ENCODE measurements around the gene GLIS1. TPM values are rescaled to one million over a fixed set of nuclear protein-coding genes. Genes with fewer than 3 reads are reported as not detected.

Gene GLIS1
- total and polyA plus RNA-seq, 2 donors (not counting 3 experiments of a cell fraction or from before 2014, with no cell fraction given), result not detected

DNA sequence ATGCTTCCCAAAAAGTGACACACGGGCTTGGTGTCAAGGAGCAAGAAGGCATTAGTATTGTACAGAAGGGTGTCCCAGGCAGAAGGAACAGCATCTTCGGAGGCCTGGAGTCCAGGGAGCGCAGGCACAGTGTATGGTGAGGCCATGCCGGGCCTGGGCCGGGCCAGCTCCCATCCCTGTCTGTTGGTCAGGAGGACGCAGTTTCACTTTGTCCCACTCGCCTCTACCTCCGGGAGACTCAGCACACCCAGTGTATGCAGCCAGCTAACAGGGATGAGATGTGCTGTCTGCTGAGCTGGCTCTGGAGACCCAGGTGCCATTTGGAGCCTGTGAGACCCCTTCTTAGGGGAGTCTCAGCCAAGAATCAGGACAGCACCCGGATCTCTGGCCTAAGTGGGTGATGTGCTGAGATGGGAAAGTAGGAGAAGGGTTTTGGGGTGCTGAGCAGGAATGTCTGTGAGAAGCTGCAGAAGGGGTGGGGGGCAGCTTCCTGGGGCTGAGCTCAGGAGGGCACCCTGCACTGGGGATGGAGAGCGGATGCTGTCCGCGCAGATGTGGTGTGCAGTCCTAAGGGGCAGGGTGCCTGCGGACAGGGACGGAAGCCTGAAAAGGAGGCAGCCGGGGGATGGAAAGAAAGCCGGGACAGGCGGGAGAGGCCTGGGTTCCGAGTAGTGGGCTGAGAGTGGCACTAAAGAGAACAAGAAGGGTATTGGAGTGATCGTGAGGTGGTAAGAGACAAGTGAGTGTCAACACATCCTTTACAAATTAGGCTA is 254.1 kb downstream of the GLIS1 start:
- H3K4me1 ChIP-seq (ENCODE audit: control insufficient read depth, extremely low read depth, insufficient read depth, low read length), result no peaks in the 10 kb centered on the region
- H3K36me3 ChIP-seq (ENCODE audit: control insufficient read depth in 2 of 2, extremely low read depth in 1 of 2, insufficient read depth in 2 of 2, low read length in 2 of 2), result no peaks in the 10 kb centered on the region
- H3K9ac ChIP-seq (replicated peaks; ENCODE audit: extremely low read depth, insufficient read depth, low read length), result no peak overlapping the region
- no peak overlapping the region for H2AFZ ChIP-seq (ENCODE audit: low read depth, low read length)
- TF ChIP-seq MAX (IDR thresholded peaks at IDR 0.05; ENCODE audit: insufficient read depth, insufficient read length) (no peak), GATA2 (IDR thresholded peaks at IDR 0.05; ENCODE audit: insufficient read depth, insufficient read length, low read depth, low read length) (no peak), MYC (IDR thresholded peaks at IDR 0.05; ENCODE audit: low read depth, low read length) (no peak), JUN (IDR thresholded peaks at IDR 0.05; ENCODE audit: borderline replicate concordance, insufficient read depth, insufficient read length, low read depth) (no peak), POLR2A (IDR thresholded peaks at IDR 0.05; ENCODE audit: low read depth, low read length) (no peak), FOS (IDR thresholded peaks at IDR 0.05; ENCODE audit: borderline replicate concordance, insufficient read depth, low read length) (no peak), EZH2 (IDR thresholded peaks at IDR 0.05; ENCODE audit: borderline replicate concordance, low read depth, low read length, severe bottlenecking) (no peak), POLR2AphosphoS5 (IDR thresholded peaks at IDR 0.05; ENCODE audit: insufficient read depth, low read depth, low read length) (no peak)
- TF ChIP-seq, protein P1, sequence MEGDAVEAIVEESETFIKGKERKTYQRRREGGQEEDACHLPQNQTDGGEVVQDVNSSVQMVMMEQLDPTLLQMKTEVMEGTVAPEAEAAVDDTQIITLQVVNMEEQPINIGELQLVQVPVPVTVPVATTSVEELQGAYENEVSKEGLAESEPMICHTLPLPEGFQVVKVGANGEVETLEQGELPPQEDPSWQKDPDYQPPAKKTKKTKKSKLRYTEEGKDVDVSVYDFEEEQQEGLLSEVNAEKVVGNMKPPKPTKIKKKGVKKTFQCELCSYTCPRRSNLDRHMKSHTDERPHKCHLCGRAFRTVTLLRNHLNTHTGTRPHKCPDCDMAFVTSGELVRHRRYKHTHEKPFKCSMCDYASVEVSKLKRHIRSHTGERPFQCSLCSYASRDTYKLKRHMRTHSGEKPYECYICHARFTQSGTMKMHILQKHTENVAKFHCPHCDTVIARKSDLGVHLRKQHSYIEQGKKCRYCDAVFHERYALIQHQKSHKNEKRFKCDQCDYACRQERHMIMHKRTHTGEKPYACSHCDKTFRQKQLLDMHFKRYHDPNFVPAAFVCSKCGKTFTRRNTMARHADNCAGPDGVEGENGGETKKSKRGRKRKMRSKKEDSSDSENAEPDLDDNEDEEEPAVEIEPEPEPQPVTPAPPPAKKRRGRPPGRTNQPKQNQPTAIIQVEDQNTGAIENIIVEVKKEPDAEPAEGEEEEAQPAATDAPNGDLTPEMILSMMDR (IDR thresholded peaks at IDR 0.05; ENCODE audit: extremely low read depth in 1 of 2, insufficient read depth in 1 of 2, low read depth in 1 of 2, low read length in 2 of 2), result no peak
- DNase-seq (ENCODE audit: low read depth, low spot score) (no peak), FAIRE-seq (no peak)
- H3K27me3 ChIP-seq (ENCODE audit: control insufficient read depth in 2 of 2, insufficient read depth in 2 of 2, low read length in 2 of 2), result peaks cover 3 to 8% of the 10 kb centered on the region in 2 experiments
- ChIA-PET CTCF (interaction anchor here (0.7 to 4.7 kb wide), 10 partner anchors 12 to 1325 kb away, joined by 3 to 50 read pairs (median 4); no protein-coding TSS in a partner anchor), POLR2A (no interaction called here)
- no peak overlapping the region for H3K27ac ChIP-seq (ENCODE audit: insufficient read depth, low read depth, low read length)
- H3K9me3 ChIP-seq (replicated peaks; ENCODE audit: control insufficient read depth, insufficient read depth, low read length), result no peaks in the 10 kb centered on the region
- dilution Hi-C loops (cut with MboI; ENCODE audit: extremely low pct_ligation_motif_present, low sequenced_read_pairs) (no loop called here), intact Hi-C loops (cut with micrococcal nuclease) (loop anchor here (1.0 to 5.0 kb wide), 5 partner anchors 204 to 1325 kb away; no protein-coding TSS in a partner anchor)
- H3K9me1 ChIP-seq (replicated peaks; ENCODE audit: control insufficient read depth, extremely low read depth, insufficient read depth, low read length), result no peaks in the 10 kb centered on the region
- H4K20me1 ChIP-seq (replicated peaks; ENCODE audit: control insufficient read depth, extremely low read depth, insufficient read depth, low read length), result no peaks in the 10 kb centered on the region
- H3K79me2 ChIP-seq (ENCODE audit: control insufficient read depth, insufficient read depth, low read length), result no peaks in the 10 kb centered on the region
- no TSS peak for BruUV-seq (replicated peaks)
- no peak overlapping the region for H3K4me2 ChIP-seq (ENCODE audit: insufficient read depth, low read length)
- no peak overlapping the region for H3K4me3 ChIP-seq (replicated peaks in 1 of 3; ENCODE audit: insufficient read depth in 1 of 3, low read depth in 1 of 3, low read length in 3 of 3)
